Activated CD8-positive, alpha-beta memory T cell treated with anti-CD3 and anti-CD28 coated beads, Interleukin-2, amount 50 U/mL, for 1 hour (primary cell): ENCODE measurements around the gene ORC2.
"Not testable (repeated sequence)": the region's sequence is repeated elsewhere in the genome, so short reads cannot be mapped to it uniquely, and the experiment has no call there.

Experiments used
- DNase-seq: peaks from one replicate; pipeline ENCODE4 v3.0.0-alpha.2; 2020; ENCODE audit errors: extremely low read depth

ORC2 gene

DNA sequence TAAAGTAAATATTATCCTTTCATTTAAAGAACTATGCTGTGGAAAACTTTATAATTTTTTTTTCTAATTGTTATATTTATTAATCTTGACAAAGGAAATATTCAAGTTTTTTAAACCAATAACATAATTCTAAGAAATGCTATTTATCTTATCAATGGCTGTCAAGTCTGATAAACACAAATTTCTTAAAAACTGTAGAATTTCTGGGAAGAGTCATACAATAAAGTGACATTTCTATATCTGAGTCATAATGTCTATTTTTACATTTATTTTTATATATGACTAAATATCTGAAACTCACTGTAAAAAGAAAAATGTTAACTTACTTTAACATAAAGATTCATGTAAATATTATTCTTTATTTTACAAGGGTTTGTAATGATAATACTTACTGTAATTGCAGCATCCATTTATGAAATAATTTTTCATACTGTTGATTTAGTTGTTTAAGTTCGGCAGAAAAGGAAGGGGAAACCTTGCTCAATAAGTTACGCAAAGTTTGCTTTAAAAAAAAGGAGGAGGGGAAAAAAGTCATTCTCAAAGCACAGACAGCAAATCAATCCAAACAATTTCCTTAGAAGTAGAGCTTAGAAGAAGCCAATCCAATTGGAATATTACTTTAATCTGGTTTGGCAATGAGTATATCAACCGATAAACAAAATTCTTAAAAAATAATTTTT is 32.4 kb downstream of the ORC2 start:
- no peak for DNase-seq

GRCh38 chr2:200929334-200930249 is 33.9 kb downstream of the ORC2 start:
- DNase-seq: no peak

- no peak for DNase-seq
Measured at GRCh38 chr2:200922439-200922838, 41.0 kb downstream of the ORC2 start.

DNA sequence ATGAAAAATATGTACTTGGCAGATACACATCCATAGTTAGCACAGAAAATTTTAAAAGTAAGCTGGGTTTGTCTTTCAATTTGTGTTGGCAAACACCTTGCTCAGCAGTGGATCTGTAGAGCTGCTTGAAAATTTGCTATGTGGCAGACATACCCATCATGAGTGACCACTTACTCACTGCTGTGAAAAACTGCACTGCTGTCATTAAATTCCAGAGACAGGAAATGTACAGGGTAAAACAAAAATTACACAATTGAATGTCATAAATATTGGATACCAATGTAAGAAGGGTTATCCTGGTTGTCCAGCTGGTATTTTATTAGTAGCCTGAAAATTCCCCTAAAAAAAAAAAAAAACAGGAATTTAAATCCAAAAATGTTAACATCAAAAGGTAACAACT is 49.8 kb downstream of the ORC2 start:
- no peak for DNase-seq

DNA sequence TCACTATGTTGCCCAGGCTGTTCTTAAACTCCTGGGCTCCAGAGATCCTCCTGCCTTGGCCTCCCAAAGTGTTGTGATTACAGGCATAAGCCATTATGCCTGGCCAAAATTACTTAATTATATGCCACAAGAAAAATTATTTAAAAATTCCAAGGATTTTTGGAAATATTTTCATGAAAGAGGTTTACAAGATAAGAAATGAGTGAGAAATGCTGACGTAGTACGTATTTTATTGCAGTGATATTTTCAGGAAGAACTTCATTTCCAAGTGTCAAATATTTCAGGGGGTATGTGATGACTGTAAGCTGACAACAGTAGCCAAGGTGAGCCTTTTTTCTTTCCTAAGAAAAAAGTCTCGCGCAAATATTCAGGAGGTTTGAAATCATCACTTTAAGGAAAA is 53.5 kb downstream of the ORC2 start:
- no peak for DNase-seq

DNA sequence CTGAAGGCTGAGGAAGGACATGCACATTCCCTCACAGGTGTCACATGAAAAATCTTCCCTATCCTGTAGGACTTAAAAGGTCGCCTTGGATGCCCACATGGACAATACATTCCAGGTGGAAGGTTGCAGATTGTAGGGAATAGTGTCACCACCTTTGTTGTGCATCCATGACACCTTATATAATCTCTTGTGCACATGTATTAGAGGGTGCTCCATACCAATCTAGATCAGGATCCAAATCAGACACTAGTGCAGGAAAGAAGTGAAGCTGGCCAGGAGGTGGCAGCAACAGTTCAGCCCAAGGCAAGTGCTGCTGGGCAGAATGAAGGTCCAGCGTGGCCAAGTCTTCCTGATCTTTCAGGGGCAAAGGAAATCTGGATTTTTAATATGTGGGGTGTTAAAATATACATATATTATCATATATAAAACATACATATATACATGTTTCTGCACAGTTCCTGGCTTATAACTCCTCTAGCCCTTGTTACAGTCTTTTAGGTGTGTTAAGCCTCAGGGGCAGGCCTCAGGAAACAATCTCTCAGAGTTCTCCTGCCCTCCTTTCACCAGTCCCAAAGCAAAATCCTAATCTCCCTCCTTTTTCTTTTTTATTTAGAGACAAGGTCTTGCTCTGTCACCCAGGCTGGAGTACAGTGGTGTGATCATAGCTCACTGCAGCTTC is 57.7 kb downstream of the ORC2 start:
- no peak for DNase-seq

GRCh38 chr2:200901459-200902072 is 61.9 kb downstream of the ORC2 start:
- peak; percentile 54 for DNase-seq

GRCh38 chr2:200899482-200899881 is 64.0 kb downstream of the ORC2 start:
- no peak for DNase-seq

DNA sequence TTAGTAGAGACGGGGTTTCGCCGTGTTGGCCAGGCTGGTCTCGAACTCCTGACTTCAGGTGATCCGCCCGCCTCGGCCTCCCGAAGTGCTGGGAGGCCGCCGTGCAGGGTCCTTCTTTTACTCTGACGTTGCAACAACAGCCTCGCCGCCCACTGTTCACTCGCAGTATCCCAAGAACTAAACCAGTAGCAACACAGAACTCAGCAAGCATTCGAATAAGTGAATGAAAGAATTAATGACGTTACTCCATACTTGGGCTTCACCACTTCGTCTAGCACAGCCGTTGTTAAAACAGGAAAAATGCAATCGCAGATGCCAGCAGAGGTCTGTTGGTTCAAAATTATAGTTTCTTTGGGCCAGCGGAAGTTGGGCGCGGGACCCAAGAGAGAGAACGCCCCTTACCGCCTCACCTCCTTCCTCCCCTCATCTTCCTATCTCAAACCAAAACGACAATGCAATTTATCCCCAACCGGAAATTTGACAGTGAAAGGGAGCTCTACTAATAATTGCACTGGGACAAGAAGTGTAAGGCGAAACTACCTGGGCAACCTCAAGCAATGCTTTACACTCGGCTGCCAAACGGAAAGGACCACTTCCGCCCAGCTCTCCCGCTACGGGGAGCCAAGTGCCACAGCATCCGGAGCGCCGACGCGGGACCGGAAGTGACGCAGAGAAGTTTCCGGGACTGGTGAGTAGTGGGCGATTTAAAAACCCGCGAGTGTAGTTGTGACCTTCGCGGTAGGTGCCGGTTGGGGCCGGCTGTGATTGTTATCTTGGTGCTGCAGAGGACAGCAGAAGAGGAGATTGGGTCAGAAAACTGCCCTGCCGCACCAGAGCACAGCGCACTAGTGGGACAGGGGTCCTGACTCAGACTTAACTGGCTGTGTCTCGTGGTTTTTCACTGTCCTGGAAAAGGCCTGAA is 74.5 kb downstream of the ORC2 start, which contains the start of the genes NIF3L1 and PPIL3:
NIF3L1 (plus strand) TSS at position 668 of the 922 bp plus-strand sequence. CDS start 2,573 bp downstream, outside the sequence.
PPIL3 (minus strand) TSS at position 374 of the 922 bp plus-strand sequence. CDS start 1,462 bp downstream, outside the sequence.
- peak; percentile 92 for DNase-seq

- not testable (repeated sequence) for DNase-seq
Measured at GRCh38 chr2:200881715-200882249, 81.7 kb downstream of the ORC2 start.

DNA sequence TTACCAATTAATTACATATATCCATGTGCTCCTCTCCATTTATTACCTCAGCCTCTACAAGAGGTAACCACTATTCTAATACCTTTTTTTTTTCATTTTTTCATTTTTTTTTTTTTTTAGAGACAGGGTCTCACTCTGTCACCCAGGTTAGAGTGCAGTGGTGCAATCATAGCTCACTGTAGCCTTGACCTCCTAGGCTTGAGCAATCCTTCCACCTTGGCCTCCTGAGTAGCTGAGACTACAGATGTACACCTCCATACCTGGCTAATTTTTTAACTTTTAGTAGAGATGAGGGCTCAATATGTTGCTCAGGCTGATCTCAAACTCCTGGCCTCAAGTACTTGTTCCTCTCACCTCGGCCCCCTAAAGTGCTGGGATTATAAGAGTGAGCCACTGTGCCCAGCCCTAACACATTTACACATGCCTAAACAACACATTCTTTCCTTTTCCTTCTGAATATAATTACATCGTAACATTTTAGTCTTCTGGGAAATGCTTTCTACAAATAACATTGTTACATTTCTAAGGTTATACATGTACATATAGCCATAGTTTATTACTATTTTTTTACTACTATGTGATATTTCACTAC is 85.1 kb downstream of the ORC2 start:
- DNase-seq: no peak

DNA sequence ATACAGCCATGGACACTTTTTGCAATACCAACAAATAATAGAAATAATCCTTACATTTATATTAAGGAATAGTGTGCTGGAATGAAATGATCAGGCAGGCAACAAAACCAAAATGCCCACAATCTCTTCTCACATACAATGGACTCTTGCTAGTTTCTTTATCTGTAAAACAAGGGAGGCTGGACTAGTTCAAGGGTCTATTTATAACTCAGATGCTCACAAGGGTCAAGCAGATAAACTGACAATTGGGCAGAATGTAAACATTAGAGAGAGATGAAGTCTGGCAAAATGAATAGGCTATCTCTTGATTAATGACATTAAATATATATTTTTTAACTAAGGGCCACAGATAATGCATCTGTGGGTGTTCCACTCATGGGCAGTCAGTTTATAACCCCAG is 86.0 kb downstream of the ORC2 start:
- DNase-seq: no peak

DNA sequence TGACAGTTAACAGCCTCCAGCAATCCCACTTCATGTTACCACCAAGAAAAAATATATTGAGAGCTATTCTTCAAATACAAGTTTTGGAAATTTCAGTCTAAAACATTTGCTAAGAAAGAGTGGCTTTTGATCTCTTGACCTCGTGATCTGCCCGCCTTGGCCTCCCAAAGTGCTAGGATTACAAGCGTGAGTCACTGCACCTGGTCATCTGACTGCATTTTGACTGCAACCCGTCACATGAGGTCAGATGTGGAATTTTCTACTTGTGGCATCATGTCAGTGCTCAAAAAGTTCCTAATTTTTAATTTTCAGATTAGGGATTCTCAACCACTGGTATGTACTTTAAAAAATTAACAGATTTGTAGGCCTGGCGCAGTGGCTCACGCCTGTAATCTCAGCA is 89.9 kb downstream of the ORC2 start:
- no peak for DNase-seq

DNA sequence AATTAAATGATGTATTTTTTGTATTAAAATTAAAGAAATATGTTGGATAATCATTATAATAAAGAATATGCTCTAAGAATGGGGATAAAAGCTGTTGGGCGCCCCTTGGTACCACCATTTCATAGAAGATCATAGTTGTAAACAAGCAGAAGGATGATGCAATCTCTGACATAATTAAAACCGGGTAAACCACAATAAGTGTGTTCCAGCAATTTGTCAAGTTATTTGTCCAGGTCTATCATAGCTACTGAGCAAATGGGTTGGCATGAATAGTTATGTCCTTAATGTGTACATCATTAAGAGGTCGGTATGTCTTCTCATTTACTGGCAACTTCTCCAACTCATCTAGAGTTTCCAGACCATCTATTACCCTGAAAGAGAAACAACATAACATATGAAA is 92.3 kb downstream of the ORC2 start:
- no peak for DNase-seq

GRCh38 chr2:200869014-200869413 is 94.4 kb downstream of the ORC2 start:
- no peak for DNase-seq

GRCh38 chr2:200864176-200865034 is 99.1 kb downstream of the ORC2 start, which contains the start of gene CLK1:
Gene CLK1, minus strand, starts transcription at chr2:200864658. Its CDS starts 2,796 bp downstream, at chr2:200861862.
- peak; percentile 81 for DNase-seq

GRCh38 chr2:200863782-200864175 is 99.7 kb downstream of the ORC2 start:
- DNase-seq: no peak

- DNase-seq: peak; percentile 45
Measured at GRCh38 chr2:200862532-200863000, 100.9 kb downstream of the ORC2 start.
